ENCODE measurements around the gene SLC36A2.

Gene SLC36A2

GRCh38 chr5:151348789-151349188, 1.4 kb upstream of the SLC36A2 start:
- no peak for DNase-seq (ENCODE audit: low read depth)
- TF ChIP-seq CTCF (IDR thresholded peaks at IDR 0.05; ENCODE audit: low read depth, low read length, missing control alignments): no peak
- H3K4me3 ChIP-seq (ENCODE audit: low read depth, low read length): no peak overlapping the region

- no peak for TF ChIP-seq CTCF (IDR thresholded peaks at IDR 0.05; ENCODE audit: low read depth, low read length, missing control alignments)
- H3K4me3 ChIP-seq (ENCODE audit: low read depth, low read length): no peak overlapping the region
- no peak for DNase-seq (ENCODE audit: low read depth)
Measured at GRCh38 chr5:151345808-151346478, 1.4 kb downstream of the SLC36A2 start.

- no peak for DNase-seq (ENCODE audit: low read depth)
- no peak for TF ChIP-seq CTCF (IDR thresholded peaks at IDR 0.05; ENCODE audit: low read depth, low read length, missing control alignments)
- H3K4me3 ChIP-seq (ENCODE audit: low read depth, low read length): no peak overlapping the region
Measured at GRCh38 chr5:151345187-151345807, 2.1 kb downstream of the SLC36A2 start.

GRCh38 chr5:151344088-151344487, 3.3 kb downstream of the SLC36A2 start:
- no peak for DNase-seq (ENCODE audit: low read depth)
- no peak overlapping the region for H3K4me3 ChIP-seq (ENCODE audit: low read depth, low read length)
- TF ChIP-seq CTCF (IDR thresholded peaks at IDR 0.05; ENCODE audit: low read depth, low read length, missing control alignments): no peak

- TF ChIP-seq CTCF (IDR thresholded peaks at IDR 0.05; ENCODE audit: low read depth, low read length, missing control alignments): no peak
Measured at GRCh38 chr5:151340004-151340403, 7.4 kb downstream of the SLC36A2 start.

GRCh38 chr5:151338734-151339133, 8.6 kb downstream of the SLC36A2 start:
- DNase-seq (ENCODE audit: low read depth): no peak
- TF ChIP-seq CTCF (IDR thresholded peaks at IDR 0.05; ENCODE audit: low read depth, low read length, missing control alignments): no peak
- H3K4me3 ChIP-seq (ENCODE audit: low read depth, low read length): no peak overlapping the region

More at GRCh38 chr5:151340004-151340403, 7.4 kb downstream of the SLC36A2 start:
- DNase-seq (ENCODE audit: low read depth): no peak
- H3K4me3 ChIP-seq (ENCODE audit: low read depth, low read length): no peak overlapping the region

- H3K4me3 ChIP-seq (ENCODE audit: low read depth, low read length): no peak overlapping the region
- TF ChIP-seq CTCF (IDR thresholded peaks at IDR 0.05; ENCODE audit: low read depth, low read length, missing control alignments): no peak
- DNase-seq (ENCODE audit: low read depth): no peak
Measured at GRCh38 chr5:151332857-151333256, 14.5 kb downstream of the SLC36A2 start.

Measured in GM12864 (cell line).